NCI-H345 treated with DMSO at 0.1 percent for 48 hours (cell line): Measurements from ENCODE around the gene RNF146.
A peak's percentile ranks its signal among the peaks of the same experiment; 100 is the strongest.
"Not testable (repeated sequence)": the region's sequence is repeated elsewhere in the genome, so short reads cannot be mapped to it uniquely, and the experiment has no call there.

Experiments
- DNase-seq: peaks from one replicate; lab custom pipeline; 2025; ENCODE audit not compliant: unreplicated experiment; lab: John Stamatoyannopoulos, UW

RNF146 gene, protein sequence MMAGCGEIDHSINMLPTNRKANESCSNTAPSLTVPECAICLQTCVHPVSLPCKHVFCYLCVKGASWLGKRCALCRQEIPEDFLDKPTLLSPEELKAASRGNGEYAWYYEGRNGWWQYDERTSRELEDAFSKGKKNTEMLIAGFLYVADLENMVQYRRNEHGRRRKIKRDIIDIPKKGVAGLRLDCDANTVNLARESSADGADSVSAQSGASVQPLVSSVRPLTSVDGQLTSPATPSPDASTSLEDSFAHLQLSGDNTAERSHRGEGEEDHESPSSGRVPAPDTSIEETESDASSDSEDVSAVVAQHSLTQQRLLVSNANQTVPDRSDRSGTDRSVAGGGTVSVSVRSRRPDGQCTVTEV

DNA sequence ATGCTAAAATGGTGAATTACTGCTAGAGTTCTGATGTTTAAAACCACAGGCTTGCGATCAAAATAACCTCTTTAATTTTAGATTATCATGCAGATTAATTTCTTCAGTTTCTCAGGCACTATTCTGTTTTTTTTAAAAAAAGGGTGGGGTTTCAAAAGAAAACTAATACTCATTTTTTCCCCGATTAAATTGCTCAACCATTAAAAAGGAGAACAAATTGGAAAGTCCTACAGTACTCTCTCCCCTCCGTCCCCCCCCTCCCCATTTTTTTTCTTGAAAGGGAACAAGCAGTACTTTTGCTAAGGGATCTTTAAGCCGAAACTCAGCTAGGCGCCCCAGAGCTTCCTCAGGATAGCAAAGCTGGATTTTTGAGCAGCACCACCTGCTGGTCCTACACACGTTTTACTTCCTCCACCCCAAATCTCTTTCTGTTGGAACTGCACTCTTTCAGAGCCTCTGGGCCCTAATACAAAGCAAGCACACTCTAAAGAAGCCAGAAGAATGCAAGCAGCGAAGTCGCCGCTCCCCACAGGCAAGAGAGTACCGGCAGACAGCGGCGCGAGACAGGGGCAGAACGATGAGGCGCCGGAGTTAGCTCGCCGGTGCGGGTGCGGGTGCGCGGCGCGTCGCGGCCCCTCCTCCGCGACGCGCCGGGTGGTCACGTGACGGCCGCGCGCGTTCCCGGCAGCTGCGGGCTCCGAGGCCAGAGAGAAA is at the start of gene RNF146:
Gene RNF146, plus strand, starts transcription at position 687 of the 714 bp plus-strand sequence. CDS start 13,475 bp downstream, outside the sequence.
- DNase-seq = peak; percentile 90

GRCh38 chr6:127219869-127220268 is 46.8 kb upstream of the RNF146 start:
- DNase-seq = no peak

DNA sequence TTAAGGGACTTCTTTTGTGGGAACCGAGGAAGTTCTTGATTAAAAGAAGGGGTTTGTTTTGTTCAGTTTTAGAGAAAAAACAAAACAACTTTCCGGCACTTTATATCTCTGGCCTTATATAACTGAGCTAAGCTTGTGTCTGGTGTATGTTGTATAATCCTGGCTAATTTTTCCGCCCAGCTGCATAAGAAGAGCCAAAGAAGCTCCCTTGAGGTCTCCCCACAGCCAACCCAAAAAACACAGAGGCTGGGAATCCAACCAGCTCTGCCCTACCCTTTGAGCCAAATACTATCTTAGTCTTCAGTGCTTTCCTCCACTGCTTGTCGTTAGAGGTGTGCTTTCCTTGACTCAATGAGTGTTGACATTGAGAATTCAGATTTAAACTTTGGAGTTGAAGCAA is 45.5 kb upstream of the RNF146 start:
- no peak for DNase-seq

- DNase-seq = no peak
These were observed 44.2 kb upstream of the RNF146 start for GRCh38 chr6:127222418-127222817.

GRCh38 chr6:127225497-127225896 is 41.2 kb upstream of the RNF146 start:
- DNase-seq = no peak

DNA sequence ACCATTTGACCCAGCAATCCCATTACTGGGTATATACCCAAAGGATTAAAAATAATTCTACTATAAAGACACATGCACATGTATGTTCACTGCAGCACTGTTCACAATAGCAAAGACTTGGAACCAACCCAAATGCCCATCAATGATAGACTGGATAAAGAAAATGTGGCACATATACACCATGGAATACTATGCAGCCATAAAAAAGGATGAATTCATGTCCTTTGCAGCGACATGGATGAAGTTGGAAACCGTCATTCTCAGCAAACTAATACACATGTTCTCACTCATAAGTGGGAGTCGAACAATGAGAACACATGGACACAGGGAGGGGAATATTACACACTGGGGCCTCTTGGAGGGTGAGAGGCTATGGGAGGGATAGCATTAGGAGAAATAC is 32.8 kb upstream of the RNF146 start:
- not testable (repeated sequence) for DNase-seq

- no peak for DNase-seq
These were observed 23.2 kb upstream of the RNF146 start for GRCh38 chr6:127243501-127243900.

DNA sequence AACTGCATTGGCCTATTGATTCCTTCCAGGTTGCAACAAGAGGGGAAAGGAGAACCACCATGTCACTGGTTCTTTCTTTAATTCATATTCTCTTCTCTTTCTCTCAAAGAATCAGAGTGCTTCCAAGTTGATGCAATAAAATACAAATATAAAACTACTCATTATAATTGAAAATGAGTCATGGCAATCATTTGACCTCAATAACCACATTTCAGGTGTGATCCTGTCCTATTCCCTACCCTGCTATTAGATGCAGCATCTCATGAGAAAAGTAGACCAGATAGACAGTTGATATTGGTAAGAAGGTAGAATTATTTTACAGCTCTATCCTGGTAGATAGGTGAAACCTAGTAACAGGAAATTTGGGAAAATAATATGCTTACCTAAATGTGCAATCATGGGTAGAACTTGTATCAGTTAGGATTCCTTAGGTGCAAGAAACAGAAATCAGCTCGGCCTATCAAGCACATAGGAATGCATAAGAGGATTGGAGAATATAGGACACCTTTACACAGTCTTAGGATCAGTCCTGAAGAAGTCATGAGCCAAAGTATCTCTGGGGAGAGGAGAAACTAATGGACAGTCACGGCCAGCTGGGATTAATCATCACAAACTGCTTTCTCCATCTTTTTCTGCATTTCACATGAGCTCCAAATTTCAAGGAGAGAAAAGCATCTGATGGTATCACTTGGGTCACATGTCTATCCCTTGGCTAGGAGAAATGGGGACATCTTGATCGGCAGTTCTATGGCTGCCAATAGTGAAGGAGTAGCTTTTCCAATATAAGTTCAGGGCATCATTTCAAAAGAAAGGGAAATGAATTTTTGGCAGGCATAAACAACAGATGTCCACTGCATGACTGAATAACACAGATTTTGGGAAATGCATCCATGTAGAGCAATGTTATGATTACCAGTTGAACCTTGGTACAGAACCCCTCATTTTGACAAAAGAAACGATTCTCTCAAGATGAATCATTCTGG is 19.3 kb upstream of the RNF146 start:
- DNase-seq = no peak

GRCh38 chr6:127249621-127250020 is 17.0 kb upstream of the RNF146 start:
- no peak for DNase-seq

DNA sequence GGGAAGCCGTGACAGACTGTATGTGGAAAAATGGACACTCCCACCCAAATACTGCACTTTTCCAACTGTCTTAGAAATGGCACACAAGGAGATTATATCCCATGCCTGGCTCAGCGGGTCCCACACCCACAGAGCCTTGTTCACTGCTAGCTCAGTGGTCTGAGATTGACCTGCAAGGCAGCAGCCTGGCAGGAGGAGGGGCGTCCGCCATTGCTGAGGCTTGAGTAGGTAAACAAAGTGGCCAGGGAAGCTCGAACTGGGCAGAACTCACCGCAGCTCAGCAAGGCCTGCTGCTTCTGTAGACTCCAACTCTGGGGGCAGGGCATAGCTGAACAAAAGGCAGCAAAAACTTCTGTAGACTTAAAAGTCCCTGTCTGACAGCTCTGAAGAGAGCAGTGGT is 11.4 kb upstream of the RNF146 start:
- DNase-seq = no peak

DNA sequence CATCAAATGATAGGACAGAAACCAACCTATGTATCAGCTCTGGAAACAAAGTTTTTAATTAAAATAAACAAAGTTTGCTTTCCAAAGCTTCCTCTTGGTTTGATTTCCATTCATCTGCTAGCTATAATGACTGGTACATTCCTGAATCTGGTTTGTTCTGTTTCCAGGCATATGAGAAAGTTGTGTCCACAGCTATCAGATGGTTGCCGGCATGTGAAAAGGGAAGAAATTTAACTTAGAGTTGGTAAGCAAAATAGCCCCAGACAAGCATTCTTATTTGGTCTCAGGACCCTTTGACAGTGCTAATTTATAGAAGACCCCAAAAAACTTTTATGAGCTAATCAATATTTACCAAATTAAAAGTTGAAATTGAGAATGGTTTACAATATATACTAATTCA is 3.8 kb upstream of the RNF146 start:
- no peak for DNase-seq

DNA sequence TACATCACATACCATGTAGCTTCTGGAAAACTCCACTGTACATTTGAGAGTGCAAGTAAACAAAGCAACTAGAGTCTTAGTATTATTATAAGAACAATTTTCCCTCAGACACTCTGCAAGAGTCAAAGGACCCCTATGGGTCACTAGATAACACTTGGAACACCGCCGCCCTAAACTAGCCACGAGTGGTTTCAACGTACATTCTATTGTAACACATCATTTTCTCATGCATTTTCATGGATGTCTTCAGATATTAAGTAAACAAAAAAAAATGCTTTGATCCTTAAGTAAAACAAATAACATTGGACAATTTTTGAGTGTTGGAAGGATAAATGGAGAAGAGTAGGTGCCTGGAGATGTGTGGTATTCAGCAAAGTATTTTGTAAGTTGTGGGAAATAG is 3.2 kb upstream of the RNF146 start:
- DNase-seq = no peak

DNA sequence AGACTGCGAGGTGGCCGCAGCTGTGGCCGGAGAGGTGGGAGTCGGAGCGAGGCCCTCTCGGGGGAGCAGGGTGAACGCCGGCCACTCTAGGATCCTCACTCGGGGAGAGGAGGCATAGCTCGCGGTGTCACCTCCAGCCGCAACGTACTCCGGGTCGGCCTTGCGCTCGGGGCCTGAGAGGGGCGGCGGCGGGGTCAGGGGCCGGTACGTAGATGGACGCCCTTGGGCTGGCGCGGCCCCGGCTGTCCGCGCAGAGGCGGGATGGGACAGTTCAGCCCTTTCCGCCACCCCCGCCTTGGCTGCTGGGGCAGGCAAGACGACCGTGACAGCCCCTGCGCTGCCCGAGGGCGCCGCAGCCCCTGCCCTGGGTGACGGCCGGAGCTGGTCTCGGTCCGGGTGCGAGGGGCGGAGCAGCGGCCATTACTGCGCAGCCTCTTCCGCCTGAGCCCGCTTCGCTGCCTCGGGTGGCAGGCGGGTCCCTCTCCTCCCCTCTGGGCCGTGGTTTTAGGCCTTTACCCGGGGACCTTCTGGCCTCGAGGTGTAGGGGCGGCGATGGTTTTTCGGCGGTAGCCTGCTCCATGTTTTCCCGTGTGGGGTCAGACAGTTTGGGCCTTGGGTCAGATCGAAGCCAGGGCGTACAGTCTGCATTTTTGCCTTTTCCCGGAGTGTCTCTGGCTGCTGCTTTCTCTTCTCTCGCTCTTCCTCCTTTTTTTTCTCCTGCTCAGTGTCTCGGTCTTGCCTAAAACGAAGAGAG is 405 bp downstream of the RNF146 start:
- DNase-seq = peak; percentile 21

GRCh38 chr6:127267646-127268625 is 1.3 kb downstream of the RNF146 start:
- no peak for DNase-seq

DNA sequence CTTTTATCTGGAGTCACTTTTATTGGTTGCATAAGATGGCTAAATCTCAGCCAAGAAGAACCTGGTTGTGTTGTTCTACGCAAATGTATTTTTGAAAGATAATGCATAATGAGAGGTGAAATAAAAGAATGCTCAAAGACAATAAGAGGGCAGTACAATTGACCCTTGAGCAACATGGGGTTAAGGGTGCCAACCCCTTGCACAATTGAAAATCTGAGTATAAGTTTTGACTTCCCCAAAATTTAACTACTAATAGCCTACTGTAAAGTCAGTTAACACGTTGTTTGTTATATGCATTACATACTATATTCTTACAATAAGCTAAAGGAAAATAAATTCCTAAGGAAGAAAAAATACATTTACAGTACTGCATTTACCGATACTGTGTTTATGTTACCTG is 5.9 kb downstream of the RNF146 start:
- DNase-seq = no peak

GRCh38 chr6:127273499-127273898 is 6.8 kb downstream of the RNF146 start:
- DNase-seq = no peak

GRCh38 chr6:127276331-127276730 is 9.7 kb downstream of the RNF146 start:
- no peak for DNase-seq

DNA sequence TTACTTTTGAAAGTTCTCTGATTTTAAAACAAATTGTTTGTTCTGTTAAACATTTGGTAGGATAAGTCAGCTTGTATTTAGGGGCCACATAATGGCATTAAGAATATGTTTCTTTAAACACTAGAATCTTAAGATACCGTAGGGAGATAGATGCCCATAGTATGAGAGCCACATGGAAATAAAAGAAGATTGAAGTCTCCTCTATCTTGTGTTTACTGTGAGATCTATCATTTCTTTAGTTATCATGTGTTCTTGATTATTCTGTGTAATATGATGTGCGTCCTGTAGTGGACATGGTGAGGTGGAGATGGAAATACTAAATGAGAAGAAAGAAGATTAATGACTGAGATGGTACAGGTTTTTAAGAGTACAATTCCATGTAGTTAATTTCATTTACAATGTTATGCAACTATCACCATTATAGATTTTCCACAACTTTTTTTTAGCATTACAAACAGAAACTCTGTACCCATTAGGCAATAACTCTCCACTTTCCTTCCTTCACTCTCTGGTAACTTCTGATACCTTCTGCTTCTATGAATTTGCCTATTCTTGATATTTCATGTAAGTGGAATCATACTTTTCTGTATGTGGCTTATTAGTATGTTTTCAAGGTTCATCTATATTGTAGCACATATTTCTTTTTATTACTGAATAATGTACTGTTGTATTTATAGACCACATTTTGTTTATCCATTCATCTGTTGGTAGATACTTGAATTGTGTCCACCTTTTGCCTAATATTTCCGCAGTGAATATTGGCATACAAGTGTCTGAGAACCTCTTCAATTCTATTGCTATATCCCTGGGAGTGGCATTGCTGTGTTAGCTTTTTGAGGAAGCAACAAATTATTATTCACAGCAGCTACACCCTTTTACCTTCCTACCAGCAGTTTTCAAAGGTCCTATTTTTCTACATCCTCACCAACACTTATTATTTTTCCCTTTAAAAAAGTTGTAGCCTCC is 11.5 kb downstream of the RNF146 start:
- no peak for DNase-seq
